ENCODE data around the gene HSPA1A.
"Not testable (repeated sequence)": the region's sequence is repeated elsewhere in the genome, so short reads cannot be mapped to it uniquely, and the experiment has no call there.

The HSPA1A gene

DNA sequence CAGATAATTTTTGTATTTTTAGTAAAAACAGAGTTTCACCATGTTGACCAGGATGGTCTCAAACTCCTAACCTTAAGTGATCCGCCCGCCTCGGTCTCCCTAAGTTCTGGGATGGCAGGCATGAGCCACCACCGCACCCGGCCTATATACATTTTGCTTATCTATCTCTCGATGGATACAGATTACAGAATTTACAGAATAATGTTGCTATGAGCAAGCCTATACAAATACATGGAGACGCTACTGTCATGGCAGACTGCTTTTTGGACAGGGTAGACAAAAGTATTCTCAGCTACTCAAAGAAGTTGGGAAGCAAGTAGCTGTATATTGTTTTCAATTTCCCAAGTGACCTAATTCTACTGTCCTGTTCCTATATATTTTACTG is 1.9 kb upstream of the HSPA1A start:
- no peak for DNase-seq

DNA sequence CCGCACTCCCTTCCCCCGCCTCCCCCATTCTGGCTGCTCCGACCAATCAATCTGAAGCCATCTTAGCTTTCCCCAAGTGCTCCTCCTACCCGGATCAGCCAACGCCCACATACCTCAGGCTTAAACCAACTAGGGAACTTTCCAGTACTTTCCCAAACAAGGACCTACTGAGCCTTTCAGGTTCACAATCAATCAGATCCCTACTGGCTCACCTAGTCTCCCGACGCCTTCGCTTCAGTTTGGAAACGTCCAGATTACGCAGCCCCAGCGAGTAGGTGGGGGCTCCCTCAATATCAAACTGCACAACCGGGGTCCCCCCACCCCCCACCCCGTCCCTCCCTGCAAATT is 692 bp upstream of the HSPA1A start:
- DNase-seq, result peak; percentile 78

DNA sequence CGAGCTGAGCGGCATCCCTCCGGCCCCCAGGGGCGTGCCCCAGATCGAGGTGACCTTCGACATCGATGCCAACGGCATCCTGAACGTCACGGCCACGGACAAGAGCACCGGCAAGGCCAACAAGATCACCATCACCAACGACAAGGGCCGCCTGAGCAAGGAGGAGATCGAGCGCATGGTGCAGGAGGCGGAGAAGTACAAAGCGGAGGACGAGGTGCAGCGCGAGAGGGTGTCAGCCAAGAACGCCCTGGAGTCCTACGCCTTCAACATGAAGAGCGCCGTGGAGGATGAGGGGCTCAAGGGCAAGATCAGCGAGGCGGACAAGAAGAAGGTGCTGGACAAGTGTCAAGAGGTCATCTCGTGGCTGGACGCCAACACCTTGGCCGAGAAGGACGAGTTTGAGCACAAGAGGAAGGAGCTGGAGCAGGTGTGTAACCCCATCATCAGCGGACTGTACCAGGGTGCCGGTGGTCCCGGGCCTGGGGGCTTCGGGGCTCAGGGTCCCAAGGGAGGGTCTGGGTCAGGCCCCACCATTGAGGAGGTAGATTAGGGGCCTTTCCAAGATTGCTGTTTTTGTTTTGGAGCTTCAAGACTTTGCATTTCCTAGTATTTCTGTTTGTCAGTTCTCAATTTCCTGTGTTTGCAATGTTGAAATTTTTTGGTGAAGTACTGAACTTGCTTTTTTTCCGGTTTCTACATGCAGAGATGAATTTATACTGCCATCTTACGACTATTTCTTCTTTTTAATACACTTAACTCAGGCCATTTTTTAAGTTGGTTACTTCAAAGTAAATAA is 2.0 kb downstream of the HSPA1A start:
- DNase-seq, result not testable (repeated sequence)

DNA sequence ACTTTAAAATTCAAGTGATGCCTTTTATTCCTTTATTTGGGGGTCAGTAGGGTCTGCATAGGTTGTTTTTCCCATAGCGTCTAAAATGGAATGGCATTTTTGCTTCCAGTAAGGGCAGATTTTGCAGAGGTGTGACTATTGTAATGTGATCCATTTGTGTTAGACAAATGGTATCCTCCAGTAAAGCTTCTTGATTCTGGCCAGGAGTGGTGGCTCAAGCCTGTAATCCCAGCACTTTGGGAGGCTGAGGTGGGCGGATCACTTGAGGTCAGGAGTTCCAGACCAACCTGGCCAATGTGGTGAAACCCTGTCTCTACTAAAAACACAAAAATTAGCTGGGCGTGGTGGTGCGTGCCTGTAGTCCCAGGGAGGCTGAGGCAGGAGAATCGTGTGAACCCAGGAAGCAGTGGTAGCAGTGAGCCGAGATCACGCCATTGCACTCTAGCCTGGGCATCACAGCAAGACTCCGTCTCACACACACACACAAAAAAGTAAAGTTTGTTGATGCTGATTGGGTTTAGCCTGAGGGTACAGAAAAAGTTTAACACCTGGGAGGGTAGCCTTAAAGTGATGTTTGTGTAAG is 2.7 kb downstream of the HSPA1A start:
- DNase-seq, result not testable (repeated sequence)

DNA sequence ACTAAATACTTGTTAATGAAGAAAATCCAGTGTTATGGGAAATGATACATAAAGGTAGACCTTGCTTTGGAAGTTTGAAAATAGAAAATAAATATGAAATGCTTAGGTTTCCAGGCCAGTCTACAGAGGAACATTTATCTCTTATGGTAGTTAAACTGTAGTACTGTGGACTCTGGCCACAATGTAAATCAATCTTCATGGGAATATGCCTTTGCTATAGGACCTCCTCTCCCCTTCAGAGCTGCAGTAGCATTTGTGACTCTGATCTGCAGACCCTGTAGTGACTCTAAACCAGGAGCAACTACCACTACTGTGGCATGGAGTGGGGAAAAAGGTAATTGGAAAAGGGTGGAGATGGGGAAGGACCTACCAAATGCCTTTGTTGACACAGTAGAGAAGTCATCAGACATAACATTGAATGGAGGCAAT is 4.5 kb downstream of the HSPA1A start:
- DNase-seq, result no peak

DNA sequence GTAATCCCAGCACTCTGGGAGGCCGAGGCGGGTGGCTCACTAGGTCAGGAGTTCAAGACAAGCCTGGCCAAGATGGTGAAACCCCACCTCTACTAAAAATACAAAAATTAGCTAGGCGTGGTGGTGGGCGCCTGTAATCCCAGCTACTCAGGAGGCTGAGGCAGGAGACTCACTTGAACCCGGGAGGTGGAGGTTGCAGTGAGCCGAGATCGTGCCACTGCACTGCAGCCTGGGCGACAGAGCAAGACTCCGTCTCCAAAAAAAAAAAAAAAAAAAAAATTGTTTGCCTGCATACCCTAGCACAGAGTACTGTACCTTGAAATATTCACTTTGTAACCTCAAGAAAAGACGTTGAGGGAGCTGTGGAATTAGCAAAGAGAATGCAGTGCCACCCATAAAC is 5.1 kb downstream of the HSPA1A start:
- DNase-seq, result not testable (repeated sequence)

DNA sequence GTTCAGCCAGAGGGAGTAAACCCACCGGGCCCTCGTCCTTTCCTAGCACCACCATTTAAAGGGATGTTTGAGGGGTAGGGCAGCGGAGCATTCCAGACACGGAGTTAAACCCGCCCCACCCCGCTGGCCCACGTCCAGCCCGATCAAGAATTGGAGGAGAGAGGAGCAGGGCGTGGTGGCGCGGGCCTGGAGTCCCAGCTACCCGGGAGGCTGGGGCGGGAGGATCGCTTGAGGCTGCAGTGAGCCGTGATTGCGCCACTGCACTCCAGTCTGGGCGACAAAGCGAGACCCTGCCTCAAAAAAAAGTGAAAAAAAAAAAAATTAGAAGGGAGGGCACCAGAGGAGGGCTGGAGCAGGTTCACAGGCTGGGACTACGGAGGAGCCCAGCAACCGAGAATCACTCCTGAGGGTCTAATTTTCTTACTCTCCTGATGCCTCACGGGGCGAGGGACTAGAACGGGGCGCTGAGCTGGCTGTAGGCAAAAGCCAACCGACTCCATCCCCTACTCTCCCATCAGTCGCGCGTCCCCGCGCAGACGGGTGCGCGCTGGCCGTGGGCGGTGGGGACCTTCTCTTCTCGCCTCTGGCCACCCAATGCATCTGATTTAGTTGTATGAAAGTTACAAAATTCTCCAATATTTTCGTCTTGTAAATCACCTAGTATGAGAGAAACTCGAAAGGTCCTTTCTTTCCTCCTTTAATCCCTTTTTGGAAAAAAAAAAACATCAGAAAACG is 6.1 kb downstream of the HSPA1A start:
- peak; percentile 31 for DNase-seq

DNA sequence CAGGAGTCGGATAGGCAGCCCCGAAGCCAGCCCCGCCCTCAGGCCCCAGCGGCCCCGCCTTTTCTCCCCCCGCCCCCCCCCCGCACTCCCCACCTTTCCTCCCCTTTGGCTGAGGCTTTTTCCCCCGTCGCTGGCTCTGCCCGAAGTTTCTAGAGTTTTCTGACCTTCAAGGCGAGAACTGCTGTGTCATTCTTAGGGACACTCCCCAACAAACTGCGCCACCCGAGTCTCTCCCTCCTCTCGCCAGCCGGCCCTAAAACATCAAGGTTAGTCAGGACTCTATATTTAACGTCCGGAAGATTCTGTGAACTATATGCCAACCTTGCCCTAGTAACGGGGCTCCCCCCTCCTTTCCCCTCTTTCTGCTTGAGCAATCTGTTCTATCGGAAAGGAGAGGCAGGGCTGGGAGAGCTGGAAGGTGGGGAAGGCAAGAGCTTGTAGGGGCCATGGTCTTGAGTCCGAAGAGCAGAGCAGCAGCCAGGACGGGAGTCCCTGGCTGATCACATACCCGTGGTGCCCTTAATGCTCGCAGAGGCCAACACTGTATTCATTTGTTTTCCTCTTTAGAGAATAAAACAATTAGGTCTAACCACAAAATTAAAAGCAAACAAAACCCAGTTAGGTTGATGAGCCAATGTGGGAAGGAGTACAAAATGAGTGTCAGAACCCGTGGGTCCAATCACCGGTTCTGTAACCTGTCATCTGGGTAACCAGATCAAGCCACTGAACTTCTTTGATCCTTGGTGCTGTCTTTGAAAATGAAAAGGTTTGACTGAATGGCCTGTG is 6.9 kb downstream of the HSPA1A start:
- no peak for DNase-seq

DNA sequence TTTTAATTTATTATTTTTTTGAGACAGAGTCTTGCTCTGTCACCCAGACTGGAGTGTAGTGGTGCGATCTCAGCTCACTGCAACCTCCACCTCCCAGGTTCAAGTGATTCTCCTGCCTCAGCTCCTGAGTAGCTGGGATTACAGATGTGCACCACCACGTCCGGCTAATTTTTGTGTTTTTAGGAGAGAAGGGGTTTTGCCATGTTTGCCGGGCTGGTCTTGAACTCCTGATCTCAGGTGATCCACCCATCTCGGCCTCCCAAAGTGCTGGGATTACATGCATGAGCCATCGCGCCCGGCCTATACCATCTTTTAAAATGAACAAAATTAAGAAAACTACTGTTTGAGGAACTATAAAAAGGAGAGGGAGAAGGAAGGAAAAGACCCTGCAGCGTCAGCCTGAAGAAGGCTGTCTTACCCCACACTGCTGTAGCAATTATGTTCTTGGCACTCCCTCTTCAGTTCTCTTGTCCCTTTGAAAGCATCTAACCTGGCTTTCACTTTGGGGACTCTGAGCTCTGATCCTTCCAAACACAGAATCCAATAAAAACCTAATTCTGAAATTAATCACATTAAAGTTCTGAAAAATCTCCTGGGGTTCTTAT is 8.4 kb downstream of the HSPA1A start:
- DNase-seq, result not testable (repeated sequence)

DNA sequence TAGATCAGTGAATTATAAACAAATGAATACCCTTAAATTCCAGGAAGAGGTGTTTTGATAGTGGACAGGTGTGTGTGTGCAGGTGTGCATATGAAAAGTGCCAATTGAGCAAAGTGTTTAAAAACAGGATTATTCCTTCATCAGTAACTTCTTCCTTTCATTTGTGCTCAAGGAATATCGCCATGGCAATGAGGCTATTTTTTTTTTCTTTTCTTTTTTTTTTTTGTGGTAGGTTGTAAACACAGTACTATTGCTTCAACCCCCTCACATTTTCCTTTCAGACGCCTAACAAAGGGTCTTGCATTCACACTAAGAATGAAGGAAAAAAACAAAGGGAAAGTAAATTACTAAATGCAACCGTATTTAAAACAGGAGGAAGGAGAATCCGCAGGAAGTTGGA is 10.2 kb downstream of the HSPA1A start:
- DNase-seq, result no peak

DNA sequence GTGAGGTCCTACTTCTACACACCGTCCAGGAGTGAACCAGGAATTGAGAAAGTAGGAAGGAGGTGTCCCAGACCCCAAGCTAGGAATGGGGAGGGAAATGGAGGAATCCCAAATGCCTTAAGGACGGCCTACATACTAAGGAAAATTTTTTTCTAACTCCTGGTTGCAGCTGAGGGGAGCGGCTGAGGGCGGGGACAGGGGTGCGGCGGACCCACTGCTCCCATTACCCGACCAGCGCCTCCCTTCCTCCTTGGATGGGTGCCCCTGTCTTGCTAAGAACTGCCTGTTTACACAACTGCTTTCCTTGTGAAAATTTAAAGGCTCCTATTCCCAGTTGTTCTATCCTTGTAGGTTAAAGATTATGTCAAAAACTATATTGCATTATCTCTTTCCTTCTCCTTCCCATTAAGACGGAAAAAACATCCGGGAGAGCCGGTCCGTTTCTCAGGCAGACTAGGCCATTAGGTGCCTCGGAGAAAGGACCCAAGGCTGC is 11.5 kb downstream of the HSPA1A start:
- DNase-seq, result no peak

DNA sequence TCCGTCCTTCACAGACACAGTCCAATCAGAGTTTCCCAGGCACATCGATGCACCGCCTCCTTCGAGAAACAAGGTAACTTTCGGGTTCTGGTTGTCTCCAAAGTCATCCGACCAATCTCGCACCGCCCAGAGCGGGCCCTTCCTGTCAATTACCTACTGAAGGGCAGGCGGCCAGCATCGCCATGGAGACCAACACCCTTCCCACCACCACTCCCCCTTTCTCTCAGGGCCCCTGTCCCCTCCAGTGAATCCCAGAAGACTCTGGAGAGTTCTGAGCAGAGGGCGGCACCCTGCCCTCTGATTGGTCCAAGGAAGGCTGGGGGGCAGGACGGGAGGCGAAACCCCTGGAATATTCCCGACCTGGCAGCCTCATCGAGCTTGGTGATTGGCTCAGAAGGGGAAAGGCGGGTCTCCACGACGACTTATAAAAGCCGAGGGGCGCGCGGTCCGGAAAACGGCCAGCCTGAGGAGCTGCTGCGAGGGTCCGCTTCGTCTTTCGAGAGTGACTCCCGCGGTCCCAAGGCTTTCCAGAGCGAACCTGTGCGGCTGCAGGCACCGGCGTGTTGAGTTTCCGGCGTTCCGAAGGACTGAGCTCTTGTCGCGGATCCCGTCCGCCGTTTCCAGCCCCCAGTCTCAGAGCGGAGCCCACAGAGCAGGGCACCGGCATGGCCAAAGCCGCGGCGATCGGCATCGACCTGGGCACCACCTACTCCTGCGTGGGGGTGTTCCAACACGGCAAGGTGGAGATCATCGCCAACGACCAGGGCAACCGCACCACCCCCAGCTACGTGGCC is 12.1 kb downstream of the HSPA1A start, which contains the start of gene HSPA1B:
Gene HSPA1B (plus strand): TSS at position 453 of the 794 bp plus-strand sequence. CDS start 213 bp downstream, at position 666.
- DNase-seq, result peak; percentile 79

DNA sequence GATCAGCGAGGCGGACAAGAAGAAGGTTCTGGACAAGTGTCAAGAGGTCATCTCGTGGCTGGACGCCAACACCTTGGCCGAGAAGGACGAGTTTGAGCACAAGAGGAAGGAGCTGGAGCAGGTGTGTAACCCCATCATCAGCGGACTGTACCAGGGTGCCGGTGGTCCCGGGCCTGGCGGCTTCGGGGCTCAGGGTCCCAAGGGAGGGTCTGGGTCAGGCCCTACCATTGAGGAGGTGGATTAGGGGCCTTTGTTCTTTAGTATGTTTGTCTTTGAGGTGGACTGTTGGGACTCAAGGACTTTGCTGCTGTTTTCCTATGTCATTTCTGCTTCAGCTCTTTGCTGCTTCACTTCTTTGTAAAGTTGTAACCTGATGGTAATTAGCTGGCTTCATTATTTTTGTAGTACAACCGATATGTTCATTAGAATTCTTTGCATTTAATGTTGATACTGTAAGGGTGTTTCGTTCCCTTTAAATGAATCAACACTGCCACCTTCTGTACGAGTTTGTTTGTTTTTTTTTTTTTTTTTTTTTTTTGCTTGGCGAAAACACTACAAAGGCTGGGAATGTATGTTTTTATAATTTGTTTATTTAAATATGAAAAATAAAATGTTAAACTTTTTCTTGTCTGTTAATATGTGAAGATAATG is 14.4 kb downstream of the HSPA1A start:
- peak; percentile 43 for DNase-seq

DNA sequence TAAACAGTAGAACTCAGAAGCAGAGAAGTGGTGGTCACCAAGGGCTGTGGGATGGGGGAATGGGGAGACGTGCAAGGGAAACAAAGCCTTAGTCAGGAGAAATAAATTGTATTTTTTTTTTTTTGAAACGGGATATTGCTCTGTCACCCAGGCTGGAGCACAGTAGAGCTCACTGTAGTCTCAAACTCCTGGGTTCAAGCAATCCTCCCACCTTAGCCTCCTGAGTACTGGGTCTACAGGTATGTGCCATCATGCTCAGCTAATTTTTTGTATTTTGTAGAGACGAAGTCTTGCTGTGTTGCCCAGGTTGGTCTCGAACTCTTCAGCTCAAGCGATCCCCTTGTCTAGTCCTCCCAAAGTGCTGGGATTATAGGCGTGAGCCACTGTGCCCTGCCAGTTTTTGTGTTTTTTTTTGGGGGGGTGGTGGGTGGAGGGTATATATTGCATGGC is 15.6 kb downstream of the HSPA1A start:
- DNase-seq, result no peak

DNA sequence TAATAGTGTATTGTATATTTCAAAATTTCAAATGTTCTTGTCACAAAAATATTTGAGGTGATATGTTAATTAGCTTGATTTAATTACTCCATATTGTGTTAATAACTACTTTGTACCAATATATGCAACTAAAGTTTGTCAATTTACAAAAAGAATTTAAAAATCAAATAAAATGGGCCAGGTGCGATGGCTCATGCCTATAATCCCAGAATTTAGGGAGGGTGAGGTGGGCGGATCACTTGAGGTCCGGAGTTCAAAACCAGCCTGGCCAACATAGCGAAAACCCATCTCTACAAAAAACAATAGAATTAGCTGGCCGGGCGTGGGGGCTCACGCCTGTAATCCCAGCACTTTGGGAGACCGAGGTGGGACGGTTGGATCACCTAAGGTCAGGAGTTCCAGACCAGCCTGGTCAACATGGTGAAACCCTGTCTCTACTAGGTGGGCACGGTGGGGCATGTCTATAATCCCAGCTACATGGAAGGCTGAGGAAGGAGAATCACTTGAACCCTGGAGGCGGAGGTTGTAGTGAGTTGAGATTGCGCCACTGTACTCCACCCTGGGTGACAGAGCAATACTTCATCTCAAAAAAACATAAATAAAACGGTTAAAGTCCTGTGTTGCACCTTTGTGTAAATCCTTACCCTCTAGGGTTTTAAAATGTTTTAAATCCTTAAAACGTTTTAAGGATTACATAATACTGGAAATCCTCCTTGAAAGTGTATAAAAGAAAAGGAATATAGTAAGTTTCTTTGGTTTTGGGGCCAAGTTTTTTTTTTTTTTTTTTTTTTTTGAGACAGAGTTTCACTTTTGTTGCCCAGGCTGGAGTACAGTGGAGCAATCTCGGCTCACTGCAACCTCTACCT is 16.2 kb downstream of the HSPA1A start:
- DNase-seq, result no peak

DNA sequence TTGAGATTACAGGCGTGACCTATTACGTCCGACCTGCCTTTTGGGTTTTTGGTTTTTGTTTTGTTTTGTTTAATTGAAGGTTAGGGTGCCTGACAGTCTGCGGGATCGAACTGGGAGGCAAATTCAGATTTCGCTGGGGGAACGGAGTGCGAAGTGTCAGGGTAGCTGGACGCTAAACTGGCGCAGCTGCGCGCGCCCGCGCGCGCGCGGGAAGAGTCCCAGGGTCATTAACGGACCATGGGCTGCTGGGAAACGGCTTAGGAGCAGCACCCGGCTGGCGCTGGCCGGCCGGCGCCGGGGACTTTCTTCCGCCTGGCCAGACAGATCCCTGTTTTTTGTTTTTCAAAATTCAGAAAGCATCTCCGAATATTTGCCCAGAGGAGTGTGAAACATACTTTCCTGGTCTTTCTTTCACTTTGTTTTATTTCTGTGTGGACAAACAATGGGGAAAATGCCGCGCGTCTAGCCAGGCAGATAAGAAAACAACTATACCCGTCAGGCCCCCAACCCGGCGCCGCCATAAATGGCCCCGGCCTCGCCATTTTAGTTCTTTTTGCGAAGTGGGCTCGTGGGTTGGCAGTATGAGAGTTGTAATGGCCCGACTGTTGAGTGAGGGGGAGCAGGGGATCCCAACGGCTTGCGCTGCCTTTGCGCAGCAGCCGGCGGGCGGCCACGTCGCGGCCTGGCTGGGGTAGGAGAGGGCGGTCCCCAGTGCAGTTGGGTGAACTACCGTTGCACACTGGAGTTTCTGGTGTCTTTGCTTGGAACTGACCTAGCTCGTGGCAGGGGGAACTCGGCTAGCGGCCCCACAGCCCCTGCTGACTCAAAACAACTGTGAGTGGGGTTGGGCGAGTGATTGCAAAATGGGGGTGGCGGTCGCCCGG is 19.3 kb downstream of the HSPA1A start:
- peak; percentile 64 for DNase-seq

DNA sequence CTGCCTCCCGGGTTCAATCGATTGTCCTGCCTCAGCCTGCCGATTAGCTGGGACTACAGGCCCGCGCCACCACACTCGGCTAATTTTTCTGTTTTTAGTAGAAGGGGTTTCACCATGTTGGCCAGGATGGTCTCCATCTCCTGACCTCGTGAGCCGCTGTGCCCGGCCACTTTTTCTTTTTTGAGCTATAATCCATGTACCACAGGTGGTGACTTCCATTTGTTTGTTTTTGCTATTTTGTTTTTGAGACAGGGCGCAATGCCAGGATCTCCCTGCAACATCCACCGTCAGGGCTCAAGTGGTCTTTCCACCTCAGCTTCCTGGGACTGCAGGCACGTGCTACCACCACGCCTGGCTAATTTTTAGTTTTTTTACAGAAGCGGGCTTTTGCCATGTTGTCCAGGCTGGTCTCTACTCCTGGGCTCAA is 20.7 kb downstream of the HSPA1A start:
- DNase-seq, result no peak

DNA sequence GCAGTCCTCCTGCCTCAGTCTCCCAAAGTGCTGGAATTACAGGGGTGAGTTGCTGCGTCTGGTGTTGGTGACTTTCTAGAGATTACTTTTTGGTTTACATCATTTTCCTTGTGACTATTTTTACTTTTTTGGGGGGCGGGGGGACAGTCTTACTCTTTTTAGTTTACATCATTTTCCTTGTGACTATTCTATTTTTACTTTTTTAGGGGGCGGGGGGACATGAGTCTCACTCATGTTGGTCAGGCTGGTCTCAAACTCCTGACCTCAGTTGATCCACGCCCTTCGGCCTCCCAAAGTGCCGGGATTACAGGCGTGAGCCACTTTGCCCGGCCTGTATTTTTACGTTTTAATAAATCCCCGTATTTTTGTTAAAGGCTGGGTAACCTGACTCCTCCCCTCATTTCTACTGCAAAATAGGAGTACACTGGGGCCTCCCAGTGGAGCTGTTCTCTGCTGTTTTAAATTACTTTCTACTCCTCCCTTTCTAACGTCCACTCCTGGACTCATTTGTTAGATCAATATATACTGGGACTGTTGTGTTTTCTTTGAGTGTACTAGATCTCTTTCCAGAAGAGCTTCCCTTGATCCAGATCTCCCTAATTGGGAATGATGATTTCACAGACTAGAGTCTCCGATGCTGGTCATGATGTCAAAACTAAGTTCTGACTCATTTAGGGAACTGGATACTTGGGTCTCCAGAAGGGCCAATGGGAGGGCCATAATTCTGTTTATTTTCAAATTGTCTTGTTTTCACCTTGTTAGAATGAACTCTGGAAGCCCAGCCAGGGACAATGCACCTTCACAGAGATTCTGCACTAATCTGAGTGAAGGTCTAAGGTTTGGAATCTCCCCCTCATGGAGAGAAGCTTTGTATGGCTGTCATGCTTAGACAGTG is 21.4 kb downstream of the HSPA1A start:
- DNase-seq, result no peak

Data from NCI-H1694 treated with DMSO at 0.1 percent for 48 hours (cell line).